Upper lobe of right lung (tissue), 1 donor: ENCODE measurements around the gene COA7. TPM values are rescaled to one million over a fixed set of nuclear protein-coding genes. Genes with fewer than 3 reads are reported as not detected.

Source experiments
- ATAC-seq: fragments of 200-7000 bp; cut with Tn5 transposase; one replicate; pipeline ENCODE4 v1.9.1; 2020; ENCODE audit warnings: mild to moderate bottlenecking, moderate library complexity
- DNase-seq: peaks from one replicate; pipeline ENCODE4 v3.0.0-alpha.2; 2020
- H3K27ac ChIP-seq: fragments of 200-600 bp; one replicate; pipeline ENCODE4 v1.8.0; 2022
- H3K27me3 ChIP-seq: fragments of 200-600 bp; one replicate; pipeline ENCODE4 v1.8.0; 2022; ENCODE audit warnings: mild to moderate bottlenecking
- H3K36me3 ChIP-seq: fragments of 200-600 bp; one replicate; pipeline ENCODE4 v1.8.0; 2022
- H3K4me1 ChIP-seq: fragments of 200-600 bp; one replicate; pipeline ENCODE4 v1.8.0; 2022
- H3K4me3 ChIP-seq: fragments of 200-600 bp; one replicate; pipeline ENCODE4 v1.8.0; 2022; ENCODE audit warnings: mild to moderate bottlenecking
- H3K9me3 ChIP-seq: fragments of 200-600 bp; one replicate; pipeline ENCODE4 v1.8.0; 2022
- intact Hi-C: fragments of 100-400 bp; cut with DNase I; formaldehyde crosslinking; loops from one replicate; pipeline ENCODE4 v1.11.0; 2022
- total RNA-seq: library from RNA; stranded (reverse); fragmentation: NEBNext Ultra II Directional; extraction: Animal tissue kit (Norgen Biotek cat#: 25700); gene quantifications from one replicate; pipeline ENCODE4 v1.2.1, GENCODE V29; 2021
- TF ChIP-seq, protein P1 (sequence below): fragments of 200-600 bp; IDR thresholded peaks from one replicate; pipeline ENCODE4 v1.8.0; 2022; ENCODE audit warnings: antibody characterized with exemption
- donor health status: DM: no; HTN: yes; CAD: no; lungs with severe emphysema.

Gene COA7
- total RNA-seq, 1 donor from 2014 or later = 17.9 TPM

DNA sequence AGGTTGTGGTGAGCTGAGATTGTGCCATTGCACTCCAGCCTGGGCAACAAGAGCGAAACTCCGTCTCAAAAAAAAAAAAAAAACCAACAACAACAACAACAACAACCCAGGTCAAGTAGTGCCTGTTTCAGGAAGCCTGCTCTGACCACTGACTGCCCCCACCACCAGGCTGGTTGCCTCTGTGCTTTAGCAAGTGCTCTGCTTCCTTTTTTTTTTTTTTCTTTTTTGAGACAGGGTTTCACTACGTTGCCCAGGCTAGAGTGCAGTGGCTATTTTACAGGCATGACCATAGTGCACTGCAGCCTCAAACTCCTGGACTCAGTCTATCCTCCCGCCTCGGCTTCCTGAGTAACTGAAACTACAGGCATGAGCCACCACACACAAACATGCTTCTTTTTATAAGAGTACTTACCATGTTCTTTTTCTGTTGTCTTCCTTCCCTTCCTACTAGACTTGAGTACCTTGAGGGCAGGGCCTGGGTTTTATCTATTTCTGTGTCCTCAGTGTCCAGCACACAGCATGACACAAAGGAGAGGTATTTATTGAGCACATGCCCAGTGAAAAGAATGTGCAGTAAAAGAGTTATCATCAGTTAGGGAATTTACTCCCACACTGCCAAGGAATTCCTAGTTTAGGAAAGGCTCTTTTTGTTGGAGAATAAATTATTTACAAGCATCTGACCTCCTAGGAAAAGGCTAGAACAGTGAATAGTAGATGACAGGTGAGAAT, 9.9 kb upstream of the COA7 start:
- no peak overlapping the region for H3K27ac ChIP-seq
- DNase-seq = peak; percentile 76

DNA sequence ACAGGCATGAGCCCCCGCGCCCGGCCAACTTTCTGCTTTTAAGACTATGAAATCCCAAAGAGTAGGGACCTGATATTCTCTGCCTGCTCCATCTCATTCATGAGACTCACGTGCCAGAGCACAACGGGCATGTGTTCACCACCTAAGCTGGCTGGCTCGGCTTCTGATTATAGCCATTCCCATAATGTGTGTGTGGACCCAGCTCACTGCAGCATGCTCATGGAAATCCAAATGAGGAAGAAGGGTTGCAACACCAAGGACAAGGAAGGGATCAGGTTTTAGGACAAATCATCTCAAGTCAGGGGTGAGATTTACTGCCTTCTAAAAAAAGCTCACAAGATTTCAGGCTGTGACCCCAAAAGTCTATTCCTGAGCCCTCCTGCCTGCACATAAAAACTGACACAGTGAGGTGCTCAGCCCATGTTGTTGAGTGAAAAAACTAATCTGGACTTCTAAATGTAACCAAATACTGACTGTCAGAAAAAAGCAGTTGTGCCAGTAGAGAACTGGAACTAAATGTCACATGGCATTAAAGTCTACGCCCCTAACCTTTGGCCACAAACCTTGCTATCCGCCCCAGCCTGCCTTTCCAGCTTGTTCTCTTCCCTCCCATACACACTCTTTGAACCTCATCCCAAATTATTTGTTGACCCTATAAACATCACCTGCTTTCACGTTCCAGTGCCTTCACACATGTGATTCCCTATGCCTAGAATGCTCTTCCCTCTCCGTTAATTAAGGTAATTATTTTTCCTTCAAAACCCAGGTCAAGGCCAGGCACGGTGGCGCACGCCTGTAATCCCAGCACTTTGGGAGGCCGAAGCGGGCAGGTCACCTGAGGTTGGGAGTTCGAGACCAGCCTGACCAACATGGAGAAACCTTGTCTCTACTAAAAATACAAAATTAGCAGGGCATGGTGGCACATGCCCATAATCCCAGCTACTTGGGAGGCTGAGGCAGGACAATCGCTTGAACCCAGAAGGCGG, 9.1 kb upstream of the COA7 start:
- TF ChIP-seq, protein P1, sequence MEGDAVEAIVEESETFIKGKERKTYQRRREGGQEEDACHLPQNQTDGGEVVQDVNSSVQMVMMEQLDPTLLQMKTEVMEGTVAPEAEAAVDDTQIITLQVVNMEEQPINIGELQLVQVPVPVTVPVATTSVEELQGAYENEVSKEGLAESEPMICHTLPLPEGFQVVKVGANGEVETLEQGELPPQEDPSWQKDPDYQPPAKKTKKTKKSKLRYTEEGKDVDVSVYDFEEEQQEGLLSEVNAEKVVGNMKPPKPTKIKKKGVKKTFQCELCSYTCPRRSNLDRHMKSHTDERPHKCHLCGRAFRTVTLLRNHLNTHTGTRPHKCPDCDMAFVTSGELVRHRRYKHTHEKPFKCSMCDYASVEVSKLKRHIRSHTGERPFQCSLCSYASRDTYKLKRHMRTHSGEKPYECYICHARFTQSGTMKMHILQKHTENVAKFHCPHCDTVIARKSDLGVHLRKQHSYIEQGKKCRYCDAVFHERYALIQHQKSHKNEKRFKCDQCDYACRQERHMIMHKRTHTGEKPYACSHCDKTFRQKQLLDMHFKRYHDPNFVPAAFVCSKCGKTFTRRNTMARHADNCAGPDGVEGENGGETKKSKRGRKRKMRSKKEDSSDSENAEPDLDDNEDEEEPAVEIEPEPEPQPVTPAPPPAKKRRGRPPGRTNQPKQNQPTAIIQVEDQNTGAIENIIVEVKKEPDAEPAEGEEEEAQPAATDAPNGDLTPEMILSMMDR = no peak
- no peak overlapping the region for H3K27ac ChIP-seq
- no peaks in the 10 kb centered on the region for H3K9me3 ChIP-seq
- H3K4me1 ChIP-seq = peaks cover 5% of the 10 kb centered on the region
- ATAC-seq = peak; percentile 46
- no peak for DNase-seq
- H3K36me3 ChIP-seq = no peaks in the 10 kb centered on the region
- intact Hi-C loops = no loop called here
- H3K27me3 ChIP-seq = no peaks in the 10 kb centered on the region
- H3K4me3 ChIP-seq = no peak overlapping the region

More for the DNA sequence above, 9.9 kb upstream of the COA7 start:
- intact Hi-C loops = no loop called here
- peak; percentile 58 for ATAC-seq
- Histone ChIP-seq H3K36me3 (no peaks in the 10 kb centered on the region), H3K4me1 (peaks cover 5% of the 10 kb centered on the region), H3K27me3 (no peaks in the 10 kb centered on the region), H3K4me3 (no peak overlapping the region), H3K9me3 (no peaks in the 10 kb centered on the region)
- TF ChIP-seq, protein P1 = no peak

DNA sequence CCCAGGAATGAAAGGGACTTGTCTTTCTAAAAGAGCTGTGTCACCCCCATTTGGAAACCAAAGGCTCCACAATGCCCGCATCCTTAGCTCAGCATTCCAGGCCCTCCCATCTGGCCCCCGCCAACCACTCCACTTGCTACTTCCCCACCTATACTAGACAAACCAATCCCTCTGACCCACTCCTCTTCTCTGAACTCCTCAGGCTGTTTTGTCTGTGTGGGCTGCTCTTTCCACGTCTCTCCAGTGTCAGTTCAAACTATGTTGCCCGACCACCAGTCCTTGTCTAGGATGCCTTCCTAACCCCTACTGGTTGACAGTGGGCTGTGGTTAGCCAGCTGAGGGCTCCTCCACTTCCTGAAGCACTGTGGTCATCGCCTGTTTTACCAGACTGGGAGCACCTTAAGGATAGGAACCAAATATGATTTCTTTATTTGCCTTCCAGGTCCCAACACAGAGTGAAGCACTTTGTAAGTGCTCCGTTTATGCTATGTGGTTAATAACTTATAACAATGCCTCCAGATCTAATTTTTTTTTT, 8.1 kb upstream of the COA7 start:
- Histone ChIP-seq H3K4me3 (no peak overlapping the region), H3K27me3 (no peaks in the 10 kb centered on the region), H3K27ac (no peak overlapping the region), H3K4me1 (peaks cover 5% of the 10 kb centered on the region), H3K36me3 (no peaks in the 10 kb centered on the region), H3K9me3 (no peaks in the 10 kb centered on the region)
- intact Hi-C loops = no loop called here
- no peak for ATAC-seq
- TF ChIP-seq, protein P1 = no peak
- no peak for DNase-seq

DNA sequence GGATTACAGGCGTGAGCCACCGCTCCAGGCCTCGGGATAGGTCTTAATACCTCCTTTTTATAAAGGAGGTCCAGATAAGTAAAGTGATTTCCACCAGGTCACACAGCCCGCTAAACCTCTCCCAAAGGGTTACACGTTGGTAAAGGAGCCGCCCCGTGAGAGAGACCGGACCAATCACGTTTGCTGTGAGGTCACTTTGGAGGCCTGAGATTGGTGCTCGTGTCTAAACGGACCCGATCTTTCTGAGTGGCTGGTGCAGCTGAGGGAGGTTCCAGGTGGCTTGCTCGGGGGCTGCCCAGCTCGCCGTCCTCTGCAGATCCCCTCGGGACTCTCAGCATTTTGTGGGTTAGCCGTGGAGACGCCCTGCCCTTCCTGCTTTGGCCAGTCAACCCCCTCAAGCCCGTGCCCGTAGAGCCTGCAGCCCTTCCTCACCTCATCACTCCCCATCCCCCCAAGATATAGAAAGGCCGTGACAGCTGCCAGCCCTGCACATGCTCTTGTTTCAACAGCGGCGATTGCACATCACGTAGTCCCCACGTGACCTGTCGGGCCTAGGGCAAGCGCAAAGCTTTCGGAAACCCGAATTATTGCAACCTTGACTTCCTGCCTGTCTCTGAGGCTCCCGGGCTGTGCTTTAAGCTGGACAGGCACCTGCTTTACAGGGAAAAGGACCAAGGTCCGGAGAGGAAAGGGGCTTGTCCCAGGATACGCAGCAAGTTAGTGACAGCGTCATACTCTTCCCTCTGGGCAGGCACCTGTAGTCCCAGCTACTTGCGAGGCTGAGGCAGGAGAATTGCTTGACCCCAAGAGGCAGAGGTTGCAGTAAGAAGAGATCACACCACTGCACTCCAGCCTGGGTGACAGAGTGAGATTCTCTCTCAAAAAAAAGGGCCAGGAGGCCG, 5.0 kb upstream of the COA7 start:
- Histone ChIP-seq H3K27me3 (no peaks in the 10 kb centered on the region), H3K9me3 (no peaks in the 10 kb centered on the region), H3K4me3 (peak overlapping the region; percentile 65), H3K4me1 (peaks cover 11% of the 10 kb centered on the region), H3K36me3 (no peaks in the 10 kb centered on the region), H3K27ac (peak overlapping the region; percentile 92)
- DNase-seq (peak; percentile 95), ATAC-seq (peak; percentile 91)
- intact Hi-C loops = no loop called here
- TF ChIP-seq, protein P1 = no peak

DNA sequence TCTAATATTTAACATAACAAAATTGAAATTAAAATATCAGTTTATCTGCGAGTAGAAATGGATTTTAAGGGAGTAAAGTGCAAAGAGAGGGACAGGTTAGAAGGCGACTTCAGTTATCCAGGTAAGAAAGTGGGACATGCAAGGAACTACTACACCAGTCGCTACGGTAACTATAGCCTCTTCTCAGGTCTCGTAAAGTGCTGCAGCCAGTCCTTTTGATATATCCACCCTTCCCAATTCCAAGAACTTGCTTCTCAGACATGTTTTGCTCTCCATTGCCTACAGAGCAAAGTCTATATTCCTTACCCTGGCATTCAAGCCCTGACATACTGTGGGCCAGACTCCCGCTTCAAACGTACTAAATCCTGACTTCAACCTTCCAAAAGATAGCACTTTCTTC, 2.5 kb downstream of the COA7 start:
- H3K36me3 ChIP-seq = peaks cover 22% of the 10 kb centered on the region
- H3K4me1 ChIP-seq = peaks cover 12% of the 10 kb centered on the region
- H3K9me3 ChIP-seq = no peaks in the 10 kb centered on the region
- no peak overlapping the region for H3K27ac ChIP-seq
- intact Hi-C loops = no loop called here
- TF ChIP-seq, protein P1 = no peak
- H3K27me3 ChIP-seq = no peaks in the 10 kb centered on the region
- ATAC-seq = no peak
- H3K4me3 ChIP-seq = no peak overlapping the region
- DNase-seq = no peak
